HUES48 (cell line): ENCODE measurements around the gene SLC25A5.
A peak's percentile ranks its signal among the peaks of the same experiment; 100 is the strongest.
"Not testable (repeated sequence)": the region's sequence is repeated elsewhere in the genome, so short reads cannot be mapped to it uniquely, and the experiment has no call there.

ENCODE experiments used
- H3K27ac ChIP-seq: one replicate; pipeline ENCODE4 v1.7.0; 2013; ENCODE audit warnings: low read depth, low read length, inconsistent platforms
- H3K27me3 ChIP-seq: 2 replicates; pipeline ENCODE4 v1.6.1; 2013; ENCODE audit warnings: mild to moderate bottlenecking, low read length; ENCODE audit not compliant: control insufficient read depth, insufficient read depth
- H3K36me3 ChIP-seq: 2 replicates; pipeline ENCODE4 v1.6.1; 2013; ENCODE audit warnings: low read length; ENCODE audit not compliant: control insufficient read depth, insufficient read depth
- H3K4me1 ChIP-seq: 2 replicates; pipeline ENCODE4 v1.6.1; 2013; ENCODE audit warnings: mild to moderate bottlenecking, low read length; ENCODE audit not compliant: control insufficient read depth, insufficient read depth
- H3K4me3 ChIP-seq: 2 replicates; pipeline ENCODE4 v1.5.1; 2013; ENCODE audit warnings: mild to moderate bottlenecking, low read depth, low read length
- H3K9ac ChIP-seq: 2 replicates; pipeline ENCODE4 v1.6.1; 2013; ENCODE audit warnings: mild to moderate bottlenecking, low read depth, low read length, moderate library complexity
- H3K9me3 ChIP-seq: 2 replicates; pipeline ENCODE4 v1.6.1; 2013; ENCODE audit warnings: low read length; ENCODE audit not compliant: control insufficient read depth, insufficient read depth

The SLC25A5 gene

GRCh38 chrX:119493851-119494495, 25.7 kb downstream of the SLC25A5 start:
- H3K27ac ChIP-seq, H3K4me3 ChIP-seq, H3K36me3 ChIP-seq, H3K27me3 ChIP-seq, H3K9ac ChIP-seq, H3K4me1 ChIP-seq: not testable (repeated sequence)
- peaks cover 33% of the 10 kb centered on the region for H3K9me3 ChIP-seq

- Histone ChIP-seq H3K27me3 (no peaks in the 10 kb centered on the region), H3K27ac (no peak overlapping the region), H3K9me3 (peaks cover 30% of the 10 kb centered on the region), H3K9ac (no peak overlapping the region), H3K4me1 (no peaks in the 10 kb centered on the region), H3K4me3 (no peak overlapping the region), H3K36me3 (no peaks in the 10 kb centered on the region)
Measured at GRCh38 chrX:119495734-119496726, 27.8 kb downstream of the SLC25A5 start.

GRCh38 chrX:119497185-119497584, 28.9 kb downstream of the SLC25A5 start:
- no peaks in the 10 kb centered on the region for H3K27me3 ChIP-seq
- H3K9me3 ChIP-seq: peaks cover 31% of the 10 kb centered on the region
- no peak overlapping the region for H3K9ac ChIP-seq
- no peaks in the 10 kb centered on the region for H3K4me1 ChIP-seq
- no peak overlapping the region for H3K27ac ChIP-seq
- H3K36me3 ChIP-seq: no peaks in the 10 kb centered on the region
- no peak overlapping the region for H3K4me3 ChIP-seq

GRCh38 chrX:119500061-119500800, 32.0 kb downstream of the SLC25A5 start:
- H3K4me1 ChIP-seq: no peaks in the 10 kb centered on the region
- no peak overlapping the region for H3K4me3 ChIP-seq
- no peaks in the 10 kb centered on the region for H3K36me3 ChIP-seq
- no peaks in the 10 kb centered on the region for H3K27me3 ChIP-seq
- no peak overlapping the region for H3K27ac ChIP-seq
- peaks cover 36% of the 10 kb centered on the region for H3K9me3 ChIP-seq
- no peak overlapping the region for H3K9ac ChIP-seq

GRCh38 chrX:119501511-119502148, 33.4 kb downstream of the SLC25A5 start:
- H3K27me3 ChIP-seq: no peaks in the 10 kb centered on the region
- H3K4me3 ChIP-seq: no peak overlapping the region
- H3K36me3 ChIP-seq: no peaks in the 10 kb centered on the region
- peaks cover 26% of the 10 kb centered on the region for H3K9me3 ChIP-seq
- H3K27ac ChIP-seq: no peak overlapping the region
- no peaks in the 10 kb centered on the region for H3K4me1 ChIP-seq
- no peak overlapping the region for H3K9ac ChIP-seq

GRCh38 chrX:119502727-119503483, 34.7 kb downstream of the SLC25A5 start:
- Histone ChIP-seq H3K27me3 (no peaks in the 10 kb centered on the region), H3K9ac (no peak overlapping the region), H3K27ac (no peak overlapping the region), H3K9me3 (peaks cover 26% of the 10 kb centered on the region; the same call in 1 of the 2 replicates), H3K36me3 (no peaks in the 10 kb centered on the region), H3K4me3 (no peak overlapping the region), H3K4me1 (no peaks in the 10 kb centered on the region)

GRCh38 chrX:119503484-119503861, 35.2 kb downstream of the SLC25A5 start:
- Histone ChIP-seq H3K9me3 (peaks cover 26% of the 10 kb centered on the region; the same call in 1 of the 2 replicates), H3K9ac (no peak overlapping the region), H3K36me3 (no peaks in the 10 kb centered on the region), H3K27me3 (no peaks in the 10 kb centered on the region), H3K27ac (peak overlapping the region; percentile 40), H3K4me3 (no peak overlapping the region), H3K4me1 (no peaks in the 10 kb centered on the region)

- H3K4me1 ChIP-seq, H3K9ac ChIP-seq, H3K4me3 ChIP-seq, H3K27ac ChIP-seq, H3K27me3 ChIP-seq, H3K36me3 ChIP-seq: not testable (repeated sequence)
- peaks cover 25% of the 10 kb centered on the region; the same call in 1 of the 2 replicates for H3K9me3 ChIP-seq
Measured at GRCh38 chrX:119505145-119505544, 36.9 kb downstream of the SLC25A5 start.

GRCh38 chrX:119505945-119506344, 37.7 kb downstream of the SLC25A5 start:
- Histone ChIP-seq H3K9ac (no peak overlapping the region), H3K9me3 (peaks cover 21% of the 10 kb centered on the region; the same call in 1 of the 2 replicates), H3K36me3 (no peaks in the 10 kb centered on the region), H3K27me3 (no peaks in the 10 kb centered on the region), H3K27ac (no peak overlapping the region), H3K4me1 (no peaks in the 10 kb centered on the region), H3K4me3 (no peak overlapping the region)

- Histone ChIP-seq H3K27me3 (no peaks in the 10 kb centered on the region), H3K9me3 (peaks cover 21% of the 10 kb centered on the region; the same call in 1 of the 2 replicates), H3K4me1 (no peaks in the 10 kb centered on the region), H3K27ac (no peak overlapping the region), H3K4me3 (no peak overlapping the region), H3K36me3 (no peaks in the 10 kb centered on the region), H3K9ac (no peak overlapping the region)
Measured at GRCh38 chrX:119507206-119507605, 39.0 kb downstream of the SLC25A5 start.
